Measurements from ENCODE around the gene ANKRD42.

GRCh38 chr11:83287631-83288030, 94.1 kb downstream of the ANKRD42 start:
- TF ChIP-seq GATA2 (IDR thresholded peaks at IDR 0.05; ENCODE audit: low read depth, low read length) (no peak), GATA3 (IDR thresholded peaks at IDR 0.05; ENCODE audit: low read depth, low read length) (no peak)

All from SH-SY5Y (cell line).